ENCODE results near the gene DCC. TPM values are rescaled to one million over a fixed set of nuclear protein-coding genes. Genes with fewer than 3 reads are reported as not detected.

The DCC gene
- total RNA-seq, 2 experiments from 2014 or later = not detected

- Mint-ChIP-seq H3K4me1 (ENCODE audit: low read depth) (no peaks in the 10 kb centered on the region), H3K9me3 (ENCODE audit: insufficient read depth) (no peaks in the 10 kb centered on the region), H3K27me3 (ENCODE audit: low read depth) (no peaks in the 10 kb centered on the region), H3K4me3 (no peak overlapping the region), H3K36me3 (ENCODE audit: low read depth) (no peaks in the 10 kb centered on the region), H3K27ac (no peak overlapping the region)
- ChIA-PET CTCF (no interaction called here), POLR2A (no interaction called here)
- ATAC-seq = no peak
- DNase-seq = no peak
Observed at GRCh38 chr18:53527365-53527764, 1187.4 kb downstream of the DCC start.

GRCh38 chr18:53531187-53531586 is 1191.2 kb downstream of the DCC start:
- H3K4me3 Mint-ChIP-seq = no peak overlapping the region
- H3K9me3 Mint-ChIP-seq (ENCODE audit: insufficient read depth) = no peaks in the 10 kb centered on the region
- no peaks in the 10 kb centered on the region for H3K27me3 Mint-ChIP-seq (ENCODE audit: low read depth)
- H3K4me1 Mint-ChIP-seq (ENCODE audit: low read depth) = no peaks in the 10 kb centered on the region
- ATAC-seq (no peak), DNase-seq (no peak)
- H3K27ac Mint-ChIP-seq = no peak overlapping the region
- ChIA-PET POLR2A (no interaction called here), CTCF (no interaction called here)
- H3K36me3 Mint-ChIP-seq (ENCODE audit: low read depth) = no peaks in the 10 kb centered on the region

DNA sequence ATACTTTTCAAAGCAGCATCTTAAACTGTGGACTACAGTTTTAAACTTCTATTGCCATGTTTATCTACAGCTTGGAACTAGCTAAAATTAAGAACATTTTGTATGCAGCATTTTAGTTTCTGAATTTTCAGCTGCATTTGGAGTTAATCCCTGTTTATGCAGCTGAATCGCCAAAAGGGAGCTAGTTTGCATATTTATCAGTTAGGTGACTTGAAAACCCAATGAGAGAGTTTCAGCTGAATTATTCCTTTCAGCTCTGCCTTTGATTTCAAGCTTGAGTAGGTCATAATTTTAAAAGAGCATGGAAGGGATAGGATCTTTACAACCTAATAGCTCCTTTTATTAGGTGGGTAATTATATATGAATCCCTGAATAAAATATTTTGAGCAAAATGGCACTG is 1191.9 kb downstream of the DCC start:
- H3K4me1 Mint-ChIP-seq (ENCODE audit: low read depth) = no peaks in the 10 kb centered on the region
- POLR2A ChIA-PET = no interaction called here
- no peaks in the 10 kb centered on the region for H3K9me3 Mint-ChIP-seq (ENCODE audit: insufficient read depth)
- H3K36me3 Mint-ChIP-seq (ENCODE audit: low read depth) = no peaks in the 10 kb centered on the region
- DNase-seq (no peak), ATAC-seq (no peak)
- H3K27ac Mint-ChIP-seq = no peak overlapping the region
- H3K4me3 Mint-ChIP-seq = no peak overlapping the region
- no peaks in the 10 kb centered on the region for H3K27me3 Mint-ChIP-seq (ENCODE audit: low read depth)
- CTCF ChIA-PET = no interaction called here

GRCh38 chr18:53534203-53534602 is 1194.2 kb downstream of the DCC start:
- Mint-ChIP-seq H3K9me3 (ENCODE audit: insufficient read depth) (no peaks in the 10 kb centered on the region), H3K36me3 (ENCODE audit: low read depth) (no peaks in the 10 kb centered on the region), H3K4me3 (no peak overlapping the region), H3K4me1 (ENCODE audit: low read depth) (no peaks in the 10 kb centered on the region), H3K27ac (no peak overlapping the region), H3K27me3 (ENCODE audit: low read depth) (no peaks in the 10 kb centered on the region)
- ATAC-seq (no peak), DNase-seq (no peak)
- ChIA-PET CTCF (no interaction called here), POLR2A (no interaction called here)

- ATAC-seq (no peak), DNase-seq (no peak)
- no peaks in the 10 kb centered on the region for H3K27me3 Mint-ChIP-seq (ENCODE audit: low read depth)
- H3K36me3 Mint-ChIP-seq (ENCODE audit: low read depth) = no peaks in the 10 kb centered on the region
- no peak overlapping the region for H3K27ac Mint-ChIP-seq
- H3K4me1 Mint-ChIP-seq (ENCODE audit: low read depth) = no peaks in the 10 kb centered on the region
- no peaks in the 10 kb centered on the region for H3K9me3 Mint-ChIP-seq (ENCODE audit: insufficient read depth)
- ChIA-PET POLR2A (no interaction called here), CTCF (no interaction called here)
- H3K4me3 Mint-ChIP-seq = no peak overlapping the region
Observed at GRCh38 chr18:53534695-53535094, 1194.7 kb downstream of the DCC start.

DNA sequence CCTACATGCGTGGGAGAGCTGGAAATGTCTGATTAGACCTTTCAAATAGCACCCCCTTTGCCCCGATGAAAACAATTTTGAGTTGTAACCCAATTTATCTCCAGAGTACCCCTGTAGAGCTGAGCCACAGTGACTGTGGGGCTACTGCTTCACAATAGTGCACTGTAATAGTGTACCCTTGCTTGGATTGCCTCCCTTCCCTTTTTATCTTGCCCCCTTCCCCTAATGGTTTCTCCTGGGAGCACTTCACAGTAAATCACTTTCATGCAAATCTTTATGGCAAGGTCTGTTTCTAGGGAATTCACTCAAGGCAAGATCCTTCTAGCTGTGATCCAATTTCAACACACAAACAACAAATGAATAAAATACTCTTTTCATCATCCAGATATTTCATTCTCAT is 1196.9 kb downstream of the DCC start:
- Mint-ChIP-seq H3K27ac (no peak overlapping the region), H3K4me1 (ENCODE audit: low read depth) (no peaks in the 10 kb centered on the region), H3K36me3 (ENCODE audit: low read depth) (no peaks in the 10 kb centered on the region), H3K27me3 (ENCODE audit: low read depth) (no peaks in the 10 kb centered on the region), H3K4me3 (no peak overlapping the region), H3K9me3 (ENCODE audit: insufficient read depth) (no peaks in the 10 kb centered on the region)
- DNase-seq (no peak), ATAC-seq (no peak)
- ChIA-PET CTCF (no interaction called here), POLR2A (no interaction called here)

GRCh38 chr18:53541924-53542323 is 1201.9 kb downstream of the DCC start:
- ATAC-seq (no peak), DNase-seq (no peak)
- no peak overlapping the region for H3K4me3 Mint-ChIP-seq
- H3K4me1 Mint-ChIP-seq (ENCODE audit: low read depth) = no peaks in the 10 kb centered on the region
- H3K9me3 Mint-ChIP-seq (ENCODE audit: insufficient read depth) = no peaks in the 10 kb centered on the region
- ChIA-PET POLR2A (no interaction called here), CTCF (no interaction called here)
- no peaks in the 10 kb centered on the region for H3K36me3 Mint-ChIP-seq (ENCODE audit: low read depth)
- no peak overlapping the region for H3K27ac Mint-ChIP-seq
- no peaks in the 10 kb centered on the region for H3K27me3 Mint-ChIP-seq (ENCODE audit: low read depth)

DNA sequence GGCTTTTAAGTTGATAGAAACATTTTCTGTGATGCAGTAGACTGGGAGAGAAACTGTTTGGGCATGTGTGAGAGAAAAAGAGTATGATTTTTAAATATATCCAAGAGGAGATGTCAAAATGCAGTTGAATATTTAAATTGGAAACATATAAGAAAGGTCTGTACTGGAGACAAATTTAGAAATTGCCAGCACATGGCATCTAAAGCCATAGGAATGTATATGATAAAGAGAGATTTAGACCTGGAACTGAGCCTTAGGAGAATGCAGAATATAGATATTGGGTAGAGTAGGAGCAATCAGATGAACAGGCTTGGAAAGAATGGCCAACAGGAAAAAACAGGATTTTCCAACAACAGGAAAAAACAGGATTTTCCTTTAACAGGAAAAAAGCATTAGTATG is 1203.7 kb downstream of the DCC start:
- Mint-ChIP-seq H3K9me3 (ENCODE audit: insufficient read depth) (no peaks in the 10 kb centered on the region), H3K4me3 (no peak overlapping the region), H3K36me3 (ENCODE audit: low read depth) (no peaks in the 10 kb centered on the region), H3K27ac (no peak overlapping the region), H3K4me1 (ENCODE audit: low read depth) (no peaks in the 10 kb centered on the region), H3K27me3 (ENCODE audit: low read depth) (no peaks in the 10 kb centered on the region)
- DNase-seq (no peak), ATAC-seq (no peak)
- ChIA-PET POLR2A (no interaction called here), CTCF (no interaction called here)

DNA sequence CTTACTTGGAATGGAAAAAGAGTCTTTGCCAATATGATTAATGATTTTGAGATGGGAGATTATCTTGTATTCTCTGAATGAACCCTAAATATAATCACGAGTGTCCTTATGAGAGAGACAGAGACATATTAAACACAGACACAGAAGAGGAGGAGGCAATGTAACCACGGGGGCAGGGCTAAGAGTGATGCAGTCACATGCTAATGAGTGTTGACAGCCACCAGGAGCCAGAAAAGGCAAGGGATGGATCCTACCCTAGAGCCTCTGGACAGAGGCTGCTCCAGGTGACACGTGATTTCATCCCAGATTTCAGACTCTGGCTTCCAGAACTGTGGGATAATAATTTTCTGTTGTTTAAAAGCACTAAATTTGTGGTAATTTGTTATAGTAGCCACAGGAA is 1204.9 kb downstream of the DCC start:
- no peak overlapping the region for H3K27ac Mint-ChIP-seq
- H3K9me3 Mint-ChIP-seq (ENCODE audit: insufficient read depth) = no peaks in the 10 kb centered on the region

DNA sequence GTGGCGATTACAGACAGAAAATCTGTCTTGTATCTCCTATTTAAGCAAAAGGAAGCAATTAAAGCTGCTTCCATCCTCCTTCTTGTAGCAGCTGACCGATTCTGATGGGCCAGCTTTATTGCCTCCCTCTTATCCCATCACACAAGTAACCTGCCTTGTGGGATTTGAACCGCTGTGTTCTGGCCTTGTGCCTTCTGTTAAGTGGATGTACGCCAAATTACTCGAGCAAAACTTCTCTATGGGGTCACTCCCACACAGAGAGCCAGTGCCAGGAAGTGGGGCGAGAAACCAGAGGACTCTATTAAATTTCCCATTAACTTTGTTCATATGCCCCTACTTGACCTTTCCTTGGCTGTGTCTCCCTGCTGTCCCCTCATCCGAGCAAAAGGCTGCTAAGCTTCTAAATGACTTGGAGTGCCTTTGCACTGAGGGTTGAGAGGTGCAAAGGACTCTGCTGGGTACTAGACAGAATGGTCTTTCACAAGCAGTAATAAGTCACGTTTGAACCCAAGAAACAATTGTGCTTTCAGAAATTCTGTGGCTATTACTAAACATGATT is 1212.0 kb downstream of the DCC start:
- Mint-ChIP-seq H3K4me1 (ENCODE audit: low read depth) (no peaks in the 10 kb centered on the region), H3K4me3 (no peak overlapping the region), H3K36me3 (ENCODE audit: low read depth) (no peaks in the 10 kb centered on the region), H3K27ac (no peak overlapping the region), H3K9me3 (ENCODE audit: insufficient read depth) (no peaks in the 10 kb centered on the region), H3K27me3 (ENCODE audit: low read depth) (no peaks in the 10 kb centered on the region)
- no peak for ATAC-seq
- CTCF ChIA-PET = no interaction called here
- POLR2A ChIA-PET = no interaction called here
- no peak for DNase-seq

More for the DNA sequence above, 1204.9 kb downstream of the DCC start:
- no peak for DNase-seq
- Mint-ChIP-seq H3K4me3 (no peak overlapping the region), H3K27me3 (ENCODE audit: low read depth) (no peaks in the 10 kb centered on the region), H3K4me1 (ENCODE audit: low read depth) (no peaks in the 10 kb centered on the region), H3K36me3 (ENCODE audit: low read depth) (no peaks in the 10 kb centered on the region)
- no peak for ATAC-seq
- CTCF ChIA-PET = no interaction called here
- POLR2A ChIA-PET = no interaction called here

- H3K4me3 Mint-ChIP-seq = no peak overlapping the region
- H3K27ac Mint-ChIP-seq = no peak overlapping the region
- ChIA-PET CTCF (no interaction called here), POLR2A (no interaction called here)
- DNase-seq (no peak), ATAC-seq (no peak)
- H3K9me3 Mint-ChIP-seq (ENCODE audit: insufficient read depth) = no peaks in the 10 kb centered on the region
- H3K27me3 Mint-ChIP-seq (ENCODE audit: low read depth) = no peaks in the 10 kb centered on the region
- no peaks in the 10 kb centered on the region for H3K4me1 Mint-ChIP-seq (ENCODE audit: low read depth)
- no peaks in the 10 kb centered on the region for H3K36me3 Mint-ChIP-seq (ENCODE audit: low read depth)
Observed at GRCh38 chr18:53553030-53553429, 1213.0 kb downstream of the DCC start.

- ATAC-seq (no peak), DNase-seq (no peak)
- CTCF ChIA-PET = no interaction called here
- no peak overlapping the region for H3K4me3 Mint-ChIP-seq
- POLR2A ChIA-PET = no interaction called here
- no peaks in the 10 kb centered on the region for H3K36me3 Mint-ChIP-seq (ENCODE audit: low read depth)
- no peaks in the 10 kb centered on the region for H3K4me1 Mint-ChIP-seq (ENCODE audit: low read depth)
- H3K27ac Mint-ChIP-seq = no peak overlapping the region
- H3K9me3 Mint-ChIP-seq (ENCODE audit: insufficient read depth) = peaks cover 4% of the 10 kb centered on the region
- no peaks in the 10 kb centered on the region for H3K27me3 Mint-ChIP-seq (ENCODE audit: low read depth)
Observed at GRCh38 chr18:53556450-53556849, 1216.5 kb downstream of the DCC start.

- Mint-ChIP-seq H3K4me3 (no peak overlapping the region), H3K9me3 (ENCODE audit: insufficient read depth) (peaks cover 4% of the 10 kb centered on the region), H3K27ac (no peak overlapping the region), H3K27me3 (ENCODE audit: low read depth) (no peaks in the 10 kb centered on the region), H3K4me1 (ENCODE audit: low read depth) (no peaks in the 10 kb centered on the region), H3K36me3 (ENCODE audit: low read depth) (no peaks in the 10 kb centered on the region)
- POLR2A ChIA-PET = no interaction called here
- CTCF ChIA-PET = no interaction called here
- ATAC-seq (no peak), DNase-seq (no peak)
Observed at GRCh38 chr18:53560546-53560945, 1220.5 kb downstream of the DCC start.

Measured in activated CD8-positive, alpha-beta T cell treated with anti-CD3 and anti-CD28 coated beads, Interleukin-2, amount 10 ng/mL, durations not matched to agents 7 days and 5 days (primary cell).